Chondrocyte (in vitro differentiated cells): ENCODE data around the gene ST8SIA6. TPM values are rescaled to one million over a fixed set of nuclear protein-coding genes. Genes with fewer than 3 reads are reported as not detected.
A peak's percentile ranks its signal among the peaks of the same experiment; 100 is the strongest.

Experiments
- DNase-seq: peaks from one replicate; pipeline ENCODE4 v3.0.0; 2021; ENCODE audit warnings: mixed read lengths, low spot score
- H3K27ac Mint-ChIP-seq: one replicate; pipeline ENCODE4 v1.8.0; 2021; ENCODE audit warnings: mild to moderate bottlenecking, moderate library complexity, mixed read lengths; ENCODE audit not compliant: unreplicated experiment
- H3K27me3 Mint-ChIP-seq: 2 replicates; pipeline ENCODE4 v1.8.0; 2021; ENCODE audit warnings: low read depth, mixed read lengths
- H3K36me3 Mint-ChIP-seq: 2 replicates; pipeline ENCODE4 v1.8.0; 2021; ENCODE audit warnings: low read depth, mixed read lengths
- H3K4me1 Mint-ChIP-seq: 2 replicates; pipeline ENCODE4 v1.8.0; 2021; ENCODE audit warnings: low read depth, mild to moderate bottlenecking, mixed read lengths
- H3K4me3 Mint-ChIP-seq: one replicate; pipeline ENCODE4 v1.8.0; 2021; ENCODE audit warnings: mild to moderate bottlenecking, moderate library complexity, mixed read lengths; ENCODE audit not compliant: unreplicated experiment
- H3K9me3 Mint-ChIP-seq: 2 replicates; pipeline ENCODE4 v1.8.0; 2021; ENCODE audit warnings: low read depth, mixed read lengths
- CTCF ChIP-seq: fragments of 200-600 bp; sonication (generic); IDR thresholded peaks from 2 replicates; pipeline ENCODE4 v1.5.0; 2021; ENCODE audit warnings: antibody characterized with exemption, mild to moderate bottlenecking, moderate library complexity
- total RNA-seq: library from RNA; stranded (reverse); gene quantifications from 3 replicates; pipeline ENCODE4 v1.2.1, GENCODE V29; 2021

Gene ST8SIA6
- total RNA-seq, 1 donor from 2014 or later = not detected

- TF ChIP-seq CTCF = no peak
- DNase-seq = no peak
- H3K36me3 Mint-ChIP-seq = no peaks in the 10 kb centered on the region
- H3K27me3 Mint-ChIP-seq = no peaks in the 10 kb centered on the region
- no peak overlapping the region for H3K4me3 Mint-ChIP-seq
- no peaks in the 10 kb centered on the region for H3K9me3 Mint-ChIP-seq
- no peak overlapping the region for H3K27ac Mint-ChIP-seq
- peaks cover 37% of the 10 kb centered on the region for H3K4me1 Mint-ChIP-seq
Observed at GRCh38 chr10:17385066-17385465, 69.3 kb downstream of the ST8SIA6 start.

GRCh38 chr10:17383801-17384555 lies 70.4 kb downstream of the ST8SIA6 start:
- Mint-ChIP-seq H3K4me3 (peak overlapping the region; percentile 41), H3K4me1 (peaks cover 37% of the 10 kb centered on the region), H3K27me3 (peaks cover 3% of the 10 kb centered on the region), H3K9me3 (no peaks in the 10 kb centered on the region), H3K36me3 (peaks cover 2% of the 10 kb centered on the region), H3K27ac (peak overlapping the region; percentile 69)
- TF ChIP-seq CTCF = no peak
- DNase-seq = no peak

GRCh38 chr10:17381502-17382142 lies 72.8 kb downstream of the ST8SIA6 start:
- Mint-ChIP-seq H3K9me3 (no peaks in the 10 kb centered on the region), H3K4me1 (peaks cover 24% of the 10 kb centered on the region), H3K4me3 (no peak overlapping the region), H3K36me3 (peaks cover 2% of the 10 kb centered on the region), H3K27me3 (peaks cover 3% of the 10 kb centered on the region), H3K27ac (no peak overlapping the region)
- no peak for DNase-seq
- TF ChIP-seq CTCF = no peak

GRCh38 chr10:17380888-17381287 lies 73.5 kb downstream of the ST8SIA6 start:
- Mint-ChIP-seq H3K4me3 (no peak overlapping the region), H3K27ac (no peak overlapping the region), H3K27me3 (peaks cover 3% of the 10 kb centered on the region), H3K4me1 (peaks cover 24% of the 10 kb centered on the region), H3K36me3 (peaks cover 2% of the 10 kb centered on the region), H3K9me3 (no peaks in the 10 kb centered on the region)
- no peak for TF ChIP-seq CTCF
- no peak for DNase-seq

- Mint-ChIP-seq H3K4me1 (peaks cover 19% of the 10 kb centered on the region), H3K9me3 (no peaks in the 10 kb centered on the region), H3K27me3 (peaks cover 3% of the 10 kb centered on the region), H3K4me3 (no peak overlapping the region), H3K27ac (no peak overlapping the region), H3K36me3 (peaks cover 2% of the 10 kb centered on the region)
- DNase-seq = no peak
- TF ChIP-seq CTCF = no peak
Observed at GRCh38 chr10:17380016-17380415, 74.4 kb downstream of the ST8SIA6 start.
